NCI-H460 (cell line): ENCODE measurements around the gene HOMER2. TPM values are rescaled to one million over a fixed set of nuclear protein-coding genes. Genes with fewer than 3 reads are reported as not detected.
"Not testable (repeated sequence)": the region's sequence is repeated elsewhere in the genome, so short reads cannot be mapped to it uniquely, and the experiment has no call there.

ENCODE experiments used
- DNase-seq: peaks from one replicate; pipeline ENCODE4 v3.0.0-alpha.2; 2016; ENCODE audit warnings: low read depth; ENCODE audit errors: extremely low read depth
- total RNA-seq: library from RNA; depleted of rRNA; stranded (reverse); fragments of >200 nt; shearing (Covaris generic); gene quantifications from 2 replicates; pipeline ENCODE4 v1.2.3, GENCODE V29; 2014

Gene HOMER2
- total RNA-seq, 1 experiment from 2014 or later = 18.5 TPM

GRCh38 chr15:82903511-82903910 is 49.0 kb downstream of the HOMER2 start:
- no peak for DNase-seq

GRCh38 chr15:82901114-82901805 is 51.3 kb downstream of the HOMER2 start:
- no peak for DNase-seq

- DNase-seq = no peak
These were observed 51.9 kb downstream of the HOMER2 start for GRCh38 chr15:82900511-82901060.

- DNase-seq = no peak
These were observed 53.6 kb downstream of the HOMER2 start for GRCh38 chr15:82898961-82899360.

GRCh38 chr15:82895983-82896382 is 56.5 kb downstream of the HOMER2 start:
- no peak for DNase-seq

- no peak for DNase-seq
These were observed 57.5 kb downstream of the HOMER2 start for GRCh38 chr15:82894971-82895520.

DNA sequence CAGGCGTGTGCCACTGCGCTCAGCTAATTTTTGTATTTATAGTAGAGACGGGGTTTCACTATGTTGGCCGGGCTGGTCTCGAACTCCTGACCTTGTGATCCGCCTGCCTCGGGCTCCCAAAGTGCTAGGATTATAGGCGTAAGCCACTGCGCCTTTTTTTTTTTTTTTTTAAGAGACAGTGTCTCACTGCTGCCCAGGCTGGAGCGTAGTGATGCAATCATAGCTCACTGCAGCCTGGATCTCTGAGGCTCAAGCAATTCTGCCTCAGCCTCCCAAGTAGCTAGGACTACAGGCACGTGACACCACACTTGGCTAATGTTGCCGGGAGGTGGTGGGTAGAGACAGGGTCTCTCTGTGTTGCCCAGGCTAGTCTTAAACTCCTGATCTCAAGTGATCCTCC is 59.0 kb downstream of the HOMER2 start:
- DNase-seq = not testable (repeated sequence)

GRCh38 chr15:82892573-82892972 is 59.9 kb downstream of the HOMER2 start:
- DNase-seq = no peak

DNA sequence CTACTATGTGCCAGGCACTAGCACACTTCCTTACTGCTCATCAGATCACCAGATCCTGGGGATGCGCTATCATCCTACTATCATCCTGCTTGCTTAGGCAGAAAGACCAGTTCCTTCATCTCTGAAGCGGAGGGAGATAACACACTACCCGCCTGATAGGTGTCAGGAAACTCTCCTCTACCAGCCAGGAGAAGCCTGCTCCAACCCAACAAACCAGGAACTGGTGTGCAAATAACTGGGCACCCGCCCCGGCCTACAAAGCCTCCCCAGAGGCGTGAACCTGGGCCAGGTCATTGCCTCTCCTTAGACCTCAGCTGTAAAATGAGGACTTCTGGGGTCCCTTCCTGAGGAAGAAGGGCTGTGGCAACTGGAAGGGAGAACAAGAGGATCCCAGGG is 61.5 kb downstream of the HOMER2 start:
- DNase-seq = no peak

- DNase-seq = no peak
These were observed 62.1 kb downstream of the HOMER2 start for GRCh38 chr15:82890338-82890994.

DNA sequence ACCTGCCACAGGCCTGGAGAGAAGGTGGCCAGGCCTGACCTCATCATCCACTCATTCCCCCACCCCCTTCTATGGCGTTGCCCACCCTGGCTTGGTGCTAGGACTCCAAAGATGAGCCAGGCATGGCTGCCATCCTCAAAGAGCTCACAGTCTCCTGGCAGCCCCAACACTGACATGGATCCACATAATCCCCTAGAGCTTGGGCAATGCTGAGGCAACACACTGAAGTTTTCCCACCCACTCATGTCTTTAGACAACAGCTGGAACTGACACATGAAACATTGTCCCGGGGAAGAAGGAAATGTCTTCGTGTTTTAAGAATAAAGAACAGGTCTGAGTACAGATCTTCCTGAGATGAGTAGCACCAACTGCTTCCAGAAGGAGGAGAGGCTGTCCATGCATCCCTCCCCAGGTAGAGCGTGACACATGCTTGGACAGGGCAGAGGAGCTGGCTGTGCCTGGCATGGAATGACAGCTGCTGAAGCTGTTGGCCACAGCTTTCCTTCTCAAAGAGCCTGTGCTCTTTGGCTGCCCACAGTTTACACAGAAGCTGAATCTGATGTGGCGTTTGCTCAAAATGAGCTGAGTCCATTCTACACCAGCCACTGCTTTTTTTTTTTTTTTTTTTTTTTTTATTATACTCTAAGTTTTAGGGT is 70.1 kb downstream of the HOMER2 start:
- no peak for DNase-seq

- DNase-seq = no peak
These were observed 70.8 kb downstream of the HOMER2 start for GRCh38 chr15:82881747-82882146.

- no peak for DNase-seq
These were observed 71.8 kb downstream of the HOMER2 start for GRCh38 chr15:82880704-82881103.

- DNase-seq = no peak
These were observed 74.2 kb downstream of the HOMER2 start for GRCh38 chr15:82878325-82878724.

DNA sequence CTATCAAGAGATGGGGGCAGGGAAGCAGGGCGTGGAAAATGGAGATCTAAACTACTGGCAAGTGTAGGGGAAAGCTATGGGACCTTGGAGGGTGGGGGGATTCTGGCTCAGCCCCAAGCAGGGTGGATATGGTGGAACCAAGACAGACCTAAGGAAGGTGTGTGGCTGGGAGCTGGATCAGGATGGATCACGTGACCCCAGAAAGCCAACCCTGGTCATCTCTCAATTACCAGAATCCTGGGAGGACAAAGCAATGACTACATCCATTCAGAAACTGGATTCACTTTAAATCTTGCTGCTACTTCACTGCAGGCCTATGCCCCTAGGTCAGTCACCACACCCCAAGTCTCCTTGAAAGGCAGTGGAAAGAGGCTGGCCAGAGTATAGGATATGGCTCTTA is 74.7 kb downstream of the HOMER2 start:
- DNase-seq = no peak

DNA sequence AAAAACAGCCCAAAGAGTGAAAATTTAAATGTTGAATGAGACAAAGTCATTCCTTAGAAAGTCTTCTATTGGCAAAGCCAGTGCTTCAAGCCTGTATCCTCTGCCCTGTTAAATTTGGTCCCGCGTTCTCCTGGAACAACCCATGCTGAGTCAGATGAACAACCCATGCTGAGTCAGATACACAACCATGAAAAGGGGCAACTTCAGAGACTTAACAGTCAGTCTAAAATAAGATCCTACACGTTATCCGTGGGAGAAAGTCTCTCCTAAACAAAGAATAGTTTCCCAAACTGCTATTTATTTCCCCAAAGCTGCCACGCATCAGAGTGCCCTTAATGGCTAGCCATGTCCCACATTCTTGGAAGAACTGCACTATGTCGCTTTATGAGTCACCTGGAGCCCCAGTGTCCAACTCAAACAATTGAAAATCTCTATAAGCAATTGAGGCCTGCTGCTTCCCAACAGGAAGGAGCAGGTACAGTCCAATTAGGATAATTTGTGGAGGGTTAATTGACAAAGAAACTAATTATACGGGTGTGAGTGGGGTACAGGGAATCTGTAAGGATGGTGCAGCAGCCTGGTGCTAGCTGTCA is 77.0 kb downstream of the HOMER2 start:
- DNase-seq = no peak

DNA sequence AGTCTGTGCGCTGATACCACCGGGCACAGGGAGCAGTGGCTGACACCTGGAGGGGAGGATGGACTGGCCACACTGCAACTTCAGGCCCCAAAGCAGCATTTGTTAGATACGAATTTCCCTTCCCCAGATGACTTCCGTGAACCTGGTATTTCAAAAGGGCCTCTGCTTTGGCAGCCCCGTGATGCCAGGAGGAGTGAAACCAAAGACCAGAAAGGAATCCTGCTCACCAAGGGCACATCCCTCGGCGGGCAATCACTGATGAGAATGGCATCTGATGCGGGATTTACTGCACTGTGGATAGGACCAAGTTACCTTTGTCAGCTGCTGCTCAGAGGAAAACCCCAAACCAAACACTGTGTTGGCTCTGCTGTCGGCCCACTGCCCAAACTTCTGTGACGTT is 77.6 kb downstream of the HOMER2 start:
- DNase-seq = no peak

DNA sequence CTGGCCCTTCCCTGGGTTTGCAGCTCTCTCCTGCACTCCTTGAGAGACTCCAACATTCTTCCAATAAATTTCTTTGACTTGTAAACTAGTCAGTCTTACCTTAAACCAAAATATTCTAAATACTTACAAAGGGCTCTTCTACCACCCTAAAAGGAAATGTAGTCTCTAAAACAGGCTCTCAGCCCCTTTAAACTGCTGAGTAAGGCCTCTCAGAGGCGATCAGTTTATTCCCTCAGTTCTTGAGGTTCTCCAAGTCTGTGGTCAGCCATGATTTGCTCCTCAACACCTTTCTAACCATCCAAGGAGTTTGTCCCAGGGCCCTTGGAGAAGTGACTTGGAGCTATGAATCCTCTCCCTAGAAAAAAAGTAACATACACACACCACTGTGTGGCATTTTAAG is 78.3 kb downstream of the HOMER2 start:
- DNase-seq = no peak

GRCh38 chr15:82873000-82873680 is 79.4 kb downstream of the HOMER2 start:
- no peak for DNase-seq

GRCh38 chr15:82871832-82872484 is 80.6 kb downstream of the HOMER2 start:
- no peak for DNase-seq
